Measurements from ENCODE around the gene THUMPD3. TPM values are rescaled to one million over a fixed set of nuclear protein-coding genes. Genes with fewer than 3 reads are reported as not detected.

The THUMPD3 gene
- polyA plus RNA-seq, 4 donors: 43.9 to 66.7 (median 57.3) TPM

DNA sequence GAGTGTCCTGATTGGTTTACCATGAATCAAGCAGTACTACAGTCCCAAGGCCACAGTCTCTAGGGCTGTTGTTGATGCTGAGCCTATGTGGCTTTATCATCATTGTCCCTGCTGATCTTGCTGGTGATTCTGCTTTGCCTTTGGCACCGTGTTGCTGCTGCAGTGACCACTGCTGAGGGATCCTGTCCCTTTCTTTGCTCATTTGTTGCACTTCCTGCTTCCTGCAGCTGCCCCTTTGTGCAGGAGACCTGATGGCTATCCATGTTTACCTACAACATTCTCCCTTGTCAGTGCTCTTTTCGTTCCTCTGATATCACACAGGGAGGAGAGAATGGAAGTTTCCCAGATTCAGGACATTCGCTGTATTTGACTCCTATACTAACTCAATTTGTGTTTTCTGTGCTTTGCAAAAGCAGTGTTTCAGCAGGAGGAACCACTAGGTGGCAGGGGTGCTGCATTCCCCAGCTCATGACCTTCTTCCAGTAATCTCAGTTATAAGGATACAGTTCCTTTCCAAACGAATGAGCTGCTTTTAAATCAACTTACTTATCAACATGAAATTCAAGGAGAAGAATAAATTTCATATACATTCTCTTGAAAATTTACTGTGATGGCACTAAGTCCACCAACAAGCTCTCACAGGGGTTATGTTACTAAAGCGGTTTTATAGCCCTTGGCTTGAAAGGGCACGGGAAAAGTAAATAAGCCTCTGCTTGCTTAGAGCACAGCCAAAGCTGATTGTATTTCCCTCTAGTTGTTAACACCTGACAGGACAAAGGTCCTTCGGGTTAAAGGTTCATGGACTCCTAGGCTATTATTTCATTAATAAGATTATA lies 9.7 kb upstream of the THUMPD3 start:
- peak in 1 of 4 donors; percentile 62 for DNase-seq (ENCODE audit: low read depth in 4 of 4, low spot score in 3 of 4)

DNA sequence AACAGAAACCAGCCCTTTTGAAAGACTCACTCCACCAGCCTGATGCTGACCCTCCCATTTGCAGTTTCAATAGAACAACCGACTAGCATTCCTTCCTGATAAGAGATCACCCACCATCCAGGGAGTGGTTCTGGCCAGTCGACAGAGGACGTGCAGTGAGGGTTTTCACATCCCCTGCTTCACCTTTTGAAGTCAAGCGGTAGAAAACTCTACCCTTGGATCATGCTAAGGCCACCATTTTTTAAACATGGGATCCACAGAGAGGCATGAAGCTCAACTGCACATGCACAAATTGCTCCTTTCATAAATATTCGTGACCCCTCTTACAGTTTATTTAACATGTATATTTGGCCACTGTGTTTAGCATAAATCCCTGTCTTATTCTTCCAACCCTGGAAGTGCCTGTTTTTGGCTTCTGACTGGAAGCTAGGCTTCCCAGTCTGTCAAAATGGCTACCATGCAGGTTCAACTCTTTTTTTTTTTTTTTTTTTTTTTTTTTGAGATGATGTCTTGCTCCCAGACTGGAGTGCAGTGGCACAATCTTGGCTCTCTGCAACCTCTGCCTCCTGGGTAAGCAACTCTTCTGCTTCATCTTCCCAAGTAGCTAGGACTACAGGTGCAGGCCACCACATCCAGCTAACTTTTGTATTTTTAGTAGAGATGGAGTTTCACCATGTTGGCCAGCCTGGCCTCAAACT lies 1.0 kb upstream of the THUMPD3 start:
- no peak for DNase-seq (ENCODE audit: low read depth in 4 of 4, low spot score in 3 of 4)

DNA sequence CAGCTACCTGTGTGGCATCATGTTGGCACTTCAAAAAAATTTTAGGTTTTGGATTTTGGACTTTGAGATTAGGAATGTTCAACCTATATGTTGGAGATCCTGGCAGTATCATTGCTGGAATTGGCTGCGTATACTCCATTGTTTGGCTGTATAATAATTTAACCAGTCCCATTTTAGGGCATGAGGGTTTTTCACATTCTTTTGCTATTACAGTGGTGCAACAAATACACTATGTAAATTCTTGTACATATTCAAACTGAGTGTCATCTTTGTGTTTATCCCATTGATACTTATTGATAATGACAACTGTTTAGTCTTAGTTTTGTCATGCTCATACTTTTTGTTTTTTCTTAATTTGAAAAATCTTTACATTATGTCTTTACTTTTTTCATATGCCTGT lies 6.7 kb downstream of the THUMPD3 start:
- DNase-seq (ENCODE audit: low read depth in 4 of 4, low spot score in 3 of 4): no peak

DNA sequence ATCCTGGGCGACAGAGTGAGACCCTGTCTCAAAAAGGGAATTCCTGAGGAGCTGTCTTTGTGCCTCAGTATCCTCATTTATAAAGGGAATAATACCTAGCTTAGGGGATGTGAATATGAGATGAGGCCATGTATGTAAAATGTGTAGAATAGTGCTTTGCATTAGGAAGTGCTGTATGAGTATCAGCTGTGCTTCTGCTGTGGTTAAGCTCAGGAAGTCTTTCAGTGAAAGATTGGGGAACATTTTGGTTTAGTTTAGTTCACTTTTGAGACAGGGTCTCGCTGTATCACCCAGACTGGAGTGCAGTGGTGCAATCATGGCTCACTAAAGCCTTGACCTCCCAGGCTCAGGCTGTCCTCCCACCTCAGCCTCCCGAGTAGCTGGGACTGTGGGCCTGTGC lies 10.6 kb downstream of the THUMPD3 start:
- no peak for DNase-seq (ENCODE audit: low read depth in 4 of 4, low spot score in 3 of 4)

DNA sequence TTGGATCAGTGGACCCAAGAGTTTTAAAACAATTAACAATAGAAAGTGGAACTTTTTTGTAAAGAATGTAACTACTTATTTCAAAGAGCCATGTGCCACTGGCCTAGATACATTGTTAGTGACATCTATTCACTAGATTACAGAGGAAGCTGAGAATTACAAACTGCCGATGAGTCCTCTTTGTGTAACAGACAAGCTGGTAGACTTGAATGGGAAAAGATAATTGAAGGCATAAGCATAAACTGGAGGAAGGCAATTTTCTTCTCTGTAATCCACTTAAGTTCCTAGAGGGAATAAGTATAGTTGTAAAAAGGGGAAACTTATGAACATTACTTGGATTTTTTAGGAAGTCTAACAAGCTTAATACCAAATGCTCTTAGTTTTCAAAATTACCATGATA lies 15.1 kb downstream of the THUMPD3 start:
- no peak for DNase-seq (ENCODE audit: low read depth in 4 of 4, low spot score in 3 of 4)

DNA sequence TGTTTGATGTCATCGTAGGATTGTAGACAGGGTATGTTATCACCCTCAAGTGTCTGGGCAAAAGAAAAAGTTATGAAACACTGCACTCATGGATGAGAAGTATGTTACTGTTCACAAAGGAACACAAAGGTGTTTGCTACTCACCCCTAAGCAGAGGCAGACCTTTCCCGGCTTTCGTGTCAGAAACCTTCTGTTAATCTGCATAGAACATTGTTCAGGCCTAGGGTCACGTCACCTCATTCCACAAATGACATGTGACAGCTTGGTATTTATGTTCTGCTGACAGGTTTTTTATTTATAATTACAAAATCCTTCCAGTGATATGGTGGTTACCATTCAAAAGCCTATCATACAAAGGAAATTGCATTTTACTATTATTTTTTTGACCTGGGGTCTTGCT lies 16.5 kb downstream of the THUMPD3 start:
- DNase-seq (ENCODE audit: low read depth in 4 of 4, low spot score in 3 of 4): no peak

DNA sequence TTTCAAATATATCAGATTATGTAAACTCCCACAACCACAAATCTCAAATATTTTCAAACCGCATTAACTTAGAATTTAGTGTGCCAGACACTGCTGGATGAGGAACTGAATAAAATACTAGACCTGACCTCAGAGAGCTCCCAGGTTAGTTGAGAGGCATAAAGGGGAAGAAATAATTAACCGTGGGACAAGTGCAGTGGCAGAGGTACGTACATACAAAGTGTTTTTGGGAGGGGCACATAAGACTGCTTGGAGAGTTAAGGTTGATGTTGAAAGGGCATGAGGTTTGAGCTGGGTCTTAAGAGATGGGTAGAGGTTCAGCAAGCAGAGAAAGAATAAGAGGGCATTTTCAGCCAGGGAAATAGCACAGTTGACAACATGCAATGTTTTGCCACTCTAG lies 17.2 kb downstream of the THUMPD3 start:
- no peak for DNase-seq (ENCODE audit: low read depth in 4 of 4, low spot score in 3 of 4)

DNA sequence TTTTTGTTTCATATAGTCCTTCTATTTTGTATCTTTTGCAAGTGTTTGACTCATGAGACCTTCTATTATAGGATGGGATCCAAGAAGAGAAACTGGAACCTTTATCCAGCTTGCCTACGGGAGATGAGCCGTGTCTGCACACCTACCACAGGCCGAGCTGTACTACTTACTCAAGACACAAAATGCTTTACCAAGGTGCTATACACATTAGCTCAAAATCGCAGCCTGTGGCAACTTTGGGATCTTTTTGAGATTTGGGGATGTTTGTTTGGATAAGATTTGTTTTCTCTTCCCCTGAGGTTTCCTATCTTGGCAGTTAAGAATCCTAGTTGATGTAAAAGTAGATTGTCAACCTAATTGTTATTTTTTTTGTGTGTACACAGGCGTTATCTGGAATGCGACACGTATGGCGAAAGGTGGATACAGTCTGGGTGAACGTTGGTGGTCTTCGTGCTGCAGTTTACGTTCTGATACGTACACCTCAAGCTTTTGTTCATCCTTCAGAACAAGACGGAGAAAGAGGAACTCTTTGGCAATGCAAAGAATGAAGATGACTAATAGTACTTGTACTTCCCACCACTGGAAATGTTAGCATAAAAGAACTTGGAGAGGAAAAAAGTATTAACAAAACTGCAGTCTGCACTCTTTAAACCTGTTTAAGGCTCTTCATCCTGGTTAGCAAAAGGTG lies 21.4 kb downstream of the THUMPD3 start:
- no peak for DNase-seq (ENCODE audit: low read depth in 4 of 4, low spot score in 3 of 4)

DNA sequence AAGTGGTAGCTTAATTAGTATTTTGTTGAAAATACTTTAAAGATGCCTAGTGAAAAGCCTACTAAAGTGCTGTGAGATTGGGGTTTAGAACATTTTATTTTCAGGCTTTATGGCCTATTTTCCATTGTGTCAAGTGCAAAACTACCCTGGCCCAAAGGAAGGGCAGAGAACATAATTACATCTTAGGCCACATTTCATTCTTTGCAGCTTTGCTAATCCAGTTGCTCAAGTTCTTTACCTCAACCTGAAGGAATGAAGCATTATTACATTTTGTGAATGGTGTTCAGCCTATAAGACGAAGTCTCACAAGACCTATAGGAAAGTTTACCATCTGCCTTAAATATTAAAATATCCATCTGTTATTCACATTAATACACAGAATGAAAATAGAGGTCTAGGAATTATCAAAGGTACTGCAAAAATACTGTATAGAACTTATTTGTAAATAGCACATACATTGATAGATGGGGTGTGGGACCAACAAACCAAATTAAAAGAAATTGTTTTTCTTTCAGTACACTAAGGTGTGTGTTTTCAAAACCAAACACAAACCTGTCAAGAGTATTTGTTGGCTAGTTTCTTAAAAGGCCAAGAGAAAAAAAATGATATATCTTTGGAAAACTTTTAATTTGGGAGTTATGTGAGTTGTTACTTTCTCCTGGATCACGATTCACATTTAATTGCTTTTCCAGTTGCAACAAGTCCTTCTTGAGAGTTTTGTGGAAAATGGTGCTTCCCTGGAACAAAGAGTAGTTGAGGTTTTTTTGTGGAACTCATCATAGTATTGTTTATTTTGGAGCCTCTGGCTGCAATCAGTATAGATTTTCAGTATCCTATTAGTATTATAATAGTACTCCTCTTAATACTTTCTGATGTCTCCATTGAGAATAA lies 22.6 kb downstream of the THUMPD3 start:
- no peak for DNase-seq (ENCODE audit: low read depth in 4 of 4, low spot score in 3 of 4)

DNA sequence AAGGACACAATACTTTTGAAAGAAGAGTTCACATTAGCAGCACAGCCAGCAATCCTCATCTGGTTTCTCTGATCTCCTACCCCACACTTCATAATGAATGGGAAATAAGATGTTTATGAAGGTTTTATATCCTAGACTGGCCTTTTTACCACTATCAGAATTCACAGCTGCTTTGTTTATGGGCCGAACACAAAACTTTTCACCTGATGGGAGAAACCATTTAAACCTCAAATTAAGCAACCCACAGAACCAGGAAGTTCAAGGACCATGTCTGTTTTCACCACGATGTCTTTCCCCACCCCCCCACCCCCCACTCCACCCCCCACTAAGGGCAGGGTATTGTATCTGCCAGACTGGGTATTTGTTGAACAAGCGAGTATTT lies 23.2 kb downstream of the THUMPD3 start:
- DNase-seq (ENCODE audit: low read depth in 4 of 4, low spot score in 3 of 4): no peak

DNA sequence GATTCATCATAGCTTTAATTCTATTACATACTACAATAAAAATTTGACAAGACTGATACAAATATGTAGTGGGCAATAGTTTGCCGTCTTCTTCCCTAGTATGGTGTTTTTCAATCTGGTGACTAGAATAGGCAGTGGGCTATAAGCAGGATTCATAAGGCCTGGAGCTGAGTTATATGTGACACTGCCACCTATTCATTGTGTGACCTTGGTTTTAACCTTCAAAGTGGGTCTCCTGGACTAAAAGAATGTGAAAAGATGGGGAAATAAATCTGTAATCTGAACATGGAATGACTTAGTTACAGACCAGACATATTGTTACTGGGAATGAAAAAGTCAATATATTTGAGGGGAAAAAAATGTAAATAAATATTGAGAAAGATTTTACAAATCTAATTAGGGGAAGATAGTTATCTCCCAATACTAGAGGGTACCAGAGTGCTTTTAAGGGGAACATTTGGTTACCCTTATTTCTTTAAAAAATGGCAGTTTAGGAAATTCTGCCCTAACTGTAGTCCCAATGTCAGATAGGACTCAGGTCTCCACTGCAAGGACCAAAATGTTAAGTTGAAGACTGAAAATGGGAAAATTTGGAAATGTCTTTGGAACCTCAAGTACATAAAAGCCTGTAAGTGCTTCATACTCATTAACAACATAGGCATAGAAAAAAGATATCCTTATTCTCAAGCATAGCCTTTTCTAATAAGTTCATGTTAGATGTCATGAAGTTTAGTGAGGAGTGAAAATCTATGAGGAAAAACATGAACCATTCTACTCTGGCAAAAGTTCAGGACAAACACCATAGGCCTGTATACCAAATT lies 23.9 kb downstream of the THUMPD3 start:
- DNase-seq (ENCODE audit: low read depth in 4 of 4, low spot score in 3 of 4): no peak

DNA sequence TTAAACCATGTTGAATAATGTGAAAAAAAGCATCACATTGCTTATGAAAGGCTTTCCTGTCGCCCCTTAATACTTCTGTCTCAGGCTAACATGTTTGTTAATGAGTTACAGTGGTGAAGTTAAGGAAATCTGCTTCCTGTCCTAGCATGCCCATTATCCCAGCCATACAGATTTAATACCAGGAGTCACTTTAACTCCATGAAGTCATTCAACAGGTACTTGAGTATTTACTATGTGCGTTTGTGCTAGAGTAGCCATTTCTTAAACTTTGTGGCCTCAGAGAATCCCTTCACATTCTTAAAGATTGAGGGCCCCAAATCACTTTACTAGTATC lies 24.4 kb downstream of the THUMPD3 start:
- DNase-seq (ENCODE audit: low read depth in 4 of 4, low spot score in 3 of 4): no peak

DNA sequence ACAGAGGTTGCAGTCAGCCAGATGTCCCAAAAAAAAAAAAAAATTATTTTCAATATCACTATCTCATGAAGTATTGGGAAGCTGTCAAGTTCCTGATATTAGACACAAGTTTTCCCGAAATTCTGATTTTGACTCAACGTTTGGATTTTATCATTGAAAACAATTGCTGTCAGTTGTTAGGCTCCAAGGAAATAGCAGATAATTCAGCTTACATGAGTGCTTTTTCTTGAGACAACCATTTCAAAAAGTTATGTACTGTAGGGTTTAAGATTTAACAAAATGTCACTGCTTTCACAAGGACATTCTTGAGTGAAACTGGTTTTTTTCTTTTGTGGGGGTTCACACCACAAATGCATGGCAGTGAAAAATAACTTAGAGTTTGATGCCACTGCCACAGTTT lies 25.3 kb downstream of the THUMPD3 start:
- no peak for DNase-seq (ENCODE audit: low read depth in 4 of 4, low spot score in 3 of 4)

DNA sequence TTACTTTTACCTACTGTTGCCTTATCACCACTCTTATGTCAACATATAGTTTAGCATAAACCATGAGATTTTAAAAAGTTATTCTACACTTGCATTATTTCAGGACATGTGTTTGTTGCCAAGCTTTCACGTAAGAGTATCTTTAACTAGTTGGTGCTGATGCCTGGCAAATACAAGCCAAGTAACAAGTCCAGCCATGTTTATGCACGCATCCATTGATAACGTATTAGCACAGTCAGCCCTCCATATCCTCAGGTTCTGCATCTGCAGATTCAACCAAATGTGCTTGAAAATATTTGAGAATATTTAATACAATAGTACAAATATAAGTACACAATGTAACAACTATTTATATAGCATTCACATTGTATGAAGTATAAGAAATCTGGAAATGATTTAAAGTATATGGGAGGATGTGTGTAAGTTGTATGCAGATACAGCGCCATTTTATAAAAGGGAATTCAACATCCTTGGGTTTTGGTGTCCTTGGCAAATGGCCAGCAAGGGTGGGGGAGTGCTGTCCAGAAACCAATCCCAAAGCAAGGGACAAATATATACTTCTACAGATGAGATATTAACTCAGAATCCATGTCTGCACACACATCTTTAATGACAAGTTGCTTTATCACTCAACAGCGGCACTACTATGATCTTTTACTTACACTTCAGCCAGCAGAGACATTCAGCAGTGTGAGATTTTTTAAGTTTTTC lies 25.9 kb downstream of the THUMPD3 start:
- no peak for DNase-seq (ENCODE audit: low read depth in 4 of 4, low spot score in 3 of 4)

DNA sequence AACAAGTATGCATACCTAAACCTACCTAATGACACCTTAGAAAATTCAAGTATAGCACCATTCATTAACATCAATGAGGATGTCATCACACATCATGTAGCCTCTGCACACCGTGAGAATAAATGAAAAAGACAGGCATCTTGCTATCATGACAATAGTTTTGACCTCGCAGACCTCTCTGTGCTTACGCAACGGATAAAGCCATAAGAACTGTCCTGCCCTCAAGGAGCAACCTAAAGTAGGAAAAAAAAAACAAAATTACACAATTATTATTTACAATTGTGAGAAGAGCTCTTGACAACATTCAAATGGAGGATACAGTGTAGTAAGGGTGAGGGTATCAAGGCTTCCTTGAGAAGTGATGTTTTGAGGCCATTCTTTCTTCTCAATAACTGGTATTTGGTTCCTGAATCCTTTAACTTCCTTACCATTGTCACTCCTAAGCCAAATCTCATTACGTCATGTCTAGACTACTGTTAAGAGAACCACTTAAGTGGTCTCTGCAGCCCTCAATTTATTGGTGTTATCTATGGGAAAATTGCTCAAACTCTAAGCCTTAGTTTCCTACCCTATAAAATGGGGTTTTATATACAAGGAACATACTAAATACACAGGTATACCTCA lies 27.5 kb downstream of the THUMPD3 start:
- DNase-seq (ENCODE audit: low read depth in 4 of 4, low spot score in 3 of 4): no peak

DNA sequence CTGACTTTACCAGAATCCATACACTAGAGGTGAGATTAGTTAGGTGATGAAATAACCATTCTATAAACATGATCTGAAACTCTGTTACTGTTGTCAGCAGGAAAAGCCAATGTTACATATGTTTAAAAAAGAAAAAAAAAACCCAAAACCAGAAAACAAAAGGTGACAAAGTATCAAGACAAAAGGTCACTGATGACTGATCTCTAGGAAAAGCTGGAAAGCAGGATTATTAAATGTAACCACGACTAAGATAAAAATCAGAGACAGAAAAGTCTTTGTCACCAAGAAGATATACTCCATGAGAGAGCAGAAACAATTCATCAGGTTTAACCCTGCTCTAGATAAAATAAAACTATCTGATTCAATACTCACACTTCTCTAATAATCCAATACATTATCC lies 29.2 kb downstream of the THUMPD3 start:
- DNase-seq (ENCODE audit: low read depth in 4 of 4, low spot score in 3 of 4): no peak

DNA sequence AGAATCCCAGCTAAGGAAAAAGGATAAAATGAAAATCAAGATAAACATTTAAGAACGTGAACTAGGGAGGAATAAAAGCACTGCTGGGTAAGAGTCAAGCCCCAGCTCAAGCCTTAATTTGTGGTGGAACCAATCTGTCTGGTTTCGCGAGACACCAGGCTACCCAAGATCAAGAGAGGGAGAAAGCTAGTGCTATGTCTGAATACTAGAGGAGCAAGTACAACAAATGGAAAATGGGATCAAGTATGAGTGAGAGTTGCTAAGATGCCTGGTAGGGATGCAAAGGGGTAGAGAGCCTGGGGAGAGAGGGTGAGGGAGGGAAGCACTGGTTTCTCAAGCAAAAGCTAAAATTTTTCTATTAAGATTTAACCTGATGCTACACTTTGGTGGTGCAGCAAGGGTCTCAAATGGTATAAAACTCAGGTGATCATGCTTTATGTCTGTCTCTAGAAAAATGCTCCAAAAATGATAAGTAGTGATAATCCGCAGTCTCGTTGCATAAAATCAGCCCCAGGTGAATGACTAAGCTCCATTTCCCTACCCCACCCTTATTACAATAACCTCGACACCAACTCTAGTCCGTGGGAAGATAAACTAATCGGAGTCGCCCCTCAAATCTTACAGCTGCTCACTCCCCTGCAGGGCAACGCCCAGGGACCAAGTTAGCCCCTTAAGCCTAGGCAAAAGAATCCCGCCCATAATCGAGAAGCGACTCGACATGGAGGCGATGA lies 32.9 kb downstream of the THUMPD3 start:
- DNase-seq (ENCODE audit: low read depth in 4 of 4, low spot score in 3 of 4): no peak

DNA sequence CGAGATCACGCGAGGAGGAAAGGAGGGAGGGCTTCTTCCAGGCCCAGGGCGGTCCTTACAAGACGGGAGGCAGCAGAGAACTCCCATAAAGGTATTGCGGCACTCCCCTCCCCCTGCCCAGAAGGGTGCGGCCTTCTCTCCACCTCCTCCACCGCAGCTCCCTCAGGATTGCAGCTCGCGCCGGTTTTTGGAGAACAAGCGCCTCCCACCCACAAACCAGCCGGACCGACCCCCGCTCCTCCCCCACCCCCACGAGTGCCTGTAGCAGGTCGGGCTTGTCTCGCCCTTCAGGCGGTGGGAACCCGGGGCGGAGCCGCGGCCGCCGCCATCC lies 33.4 kb downstream of the THUMPD3 start:
- peak in 2 of 4 donors; percentile 81 to 82 for DNase-seq (ENCODE audit: low read depth in 4 of 4, low spot score in 3 of 4)

Measured in left renal pelvis (tissue), 4 donors.